Measurements from ENCODE around the gene DTNB. TPM values are rescaled to one million over a fixed set of nuclear protein-coding genes. Genes with fewer than 3 reads are reported as not detected.

The DTNB gene
- total RNA-seq, 1 experiment from 2014 or later = 2.9 TPM

DNA sequence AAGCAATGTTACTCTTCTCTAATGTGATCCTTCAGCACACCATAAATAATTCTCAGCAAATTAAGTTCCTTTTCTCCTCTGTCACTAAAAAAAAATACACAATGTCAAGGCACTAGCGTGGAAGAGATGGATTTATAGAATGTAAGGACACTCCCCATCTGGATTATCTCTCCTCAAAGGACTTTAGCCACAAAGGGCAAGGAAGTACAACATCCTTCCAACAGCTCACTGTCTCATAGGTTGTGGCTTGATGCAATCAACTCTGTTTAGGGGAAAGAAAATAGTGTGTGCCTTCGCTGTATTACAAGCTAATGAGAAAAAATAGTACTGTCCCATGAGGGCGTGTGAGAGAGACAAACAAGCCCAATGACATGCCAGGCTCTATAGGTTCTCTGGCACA, 202.6 kb downstream of the DTNB start:
- DNase-seq (ENCODE audit: low spot score) = no peak

DNA sequence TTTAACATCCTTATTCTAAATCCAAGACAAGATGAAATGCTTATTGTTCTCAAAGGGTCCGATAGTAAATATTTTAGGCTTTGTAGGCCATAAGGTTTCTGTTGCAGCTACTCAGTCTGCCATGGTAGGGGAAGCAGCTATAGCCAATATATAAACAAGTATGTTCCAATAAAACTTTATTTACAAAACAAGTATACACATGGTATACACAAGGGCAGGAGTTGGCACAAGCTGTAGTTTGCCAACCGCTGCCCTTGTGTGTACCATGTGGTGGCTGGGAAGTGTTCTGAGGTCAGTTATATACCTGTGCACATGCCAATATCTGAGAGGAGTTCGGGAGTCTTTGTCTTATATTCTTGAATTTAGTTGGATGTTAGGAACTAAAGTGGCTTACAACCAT, 205.6 kb downstream of the DTNB start:
- no peak for DNase-seq (ENCODE audit: low spot score)

DNA sequence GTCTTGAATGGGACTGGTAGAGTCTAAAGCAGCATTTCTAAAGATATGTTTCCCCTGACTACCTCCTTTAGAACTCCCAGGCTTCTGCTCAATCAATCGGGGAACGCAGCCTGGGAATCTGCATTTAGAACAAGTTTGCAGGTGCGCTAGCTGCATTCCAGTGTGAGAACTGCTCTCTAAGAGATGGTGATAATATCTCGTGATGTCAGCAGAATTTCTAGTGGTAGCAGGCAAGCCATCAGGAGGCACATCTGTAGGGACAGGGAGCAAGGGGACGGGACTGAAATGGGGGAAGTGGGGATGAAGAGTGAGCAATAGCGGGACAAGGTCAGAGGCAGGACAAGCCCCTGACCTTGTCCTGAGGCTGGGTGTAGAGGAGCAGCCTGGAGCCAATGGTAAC, 211.4 kb downstream of the DTNB start:
- no peak for DNase-seq (ENCODE audit: low spot score)

DNA sequence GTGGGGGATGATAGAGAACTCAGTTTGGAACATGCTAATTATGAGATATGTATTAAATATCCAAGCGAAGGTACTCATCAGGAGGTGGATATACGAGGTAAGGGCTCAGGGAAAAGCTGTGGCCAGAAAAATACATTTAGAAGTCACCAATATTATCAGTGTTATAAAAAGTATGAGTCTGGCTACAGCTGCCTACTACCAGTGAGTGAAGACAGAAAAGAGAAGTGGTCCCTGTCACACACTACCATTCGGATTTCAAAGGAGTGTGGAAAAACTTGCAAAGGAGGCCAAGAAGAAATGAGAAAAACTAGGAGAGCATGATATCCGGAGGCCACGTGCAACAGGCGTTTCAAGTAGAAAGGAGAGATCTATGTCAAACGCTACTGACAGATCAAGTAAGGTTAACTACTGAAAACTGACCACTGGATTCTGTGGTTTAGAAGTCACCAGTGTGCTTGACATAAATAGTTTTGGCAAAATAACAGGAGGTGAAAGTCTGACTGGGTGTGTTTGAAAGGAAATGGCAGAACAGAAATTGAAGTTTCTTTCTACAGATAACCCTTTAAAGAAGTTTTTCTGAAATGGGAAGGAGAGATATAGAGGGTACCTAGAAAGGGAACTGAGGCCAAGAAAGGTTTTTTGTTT, 213.0 kb downstream of the DTNB start:
- DNase-seq (ENCODE audit: low spot score) = no peak

DNA sequence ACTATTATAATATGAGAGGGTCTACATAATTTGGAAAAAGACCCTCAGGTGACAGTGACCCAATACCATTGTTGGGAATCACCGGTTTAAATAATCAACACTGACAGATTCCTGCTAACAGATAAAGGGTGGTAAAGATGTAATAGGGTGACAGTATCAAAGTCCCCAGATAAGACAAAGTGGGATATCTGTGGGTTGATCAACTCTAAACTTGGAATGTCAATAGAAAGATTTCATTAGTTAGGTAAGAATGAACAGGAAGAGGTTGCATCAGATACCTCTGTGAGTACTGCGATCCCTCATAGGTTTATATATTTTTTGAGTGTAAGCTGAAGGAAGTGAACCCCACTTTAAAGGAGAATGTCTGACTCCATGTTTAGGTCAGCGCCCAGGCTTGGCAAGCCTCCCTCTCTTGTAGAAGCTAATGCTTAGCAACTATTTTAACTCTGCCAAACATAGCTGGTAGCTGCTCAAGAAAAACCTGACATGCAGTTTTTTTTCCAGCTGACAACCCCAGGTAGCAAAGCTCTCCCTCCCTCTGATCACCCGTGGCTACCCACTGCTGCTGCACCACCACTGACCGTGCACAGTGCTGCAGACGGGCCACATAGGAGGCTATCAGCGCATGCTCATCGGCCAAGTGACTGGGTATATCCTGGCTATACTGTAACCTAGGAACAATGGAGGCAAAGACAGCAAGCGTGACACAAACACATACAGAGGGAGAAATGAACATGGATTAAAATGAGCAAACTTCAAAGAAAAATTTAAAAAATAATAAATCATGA, 218.4 kb downstream of the DTNB start:
- no peak for DNase-seq (ENCODE audit: low spot score)

DNA sequence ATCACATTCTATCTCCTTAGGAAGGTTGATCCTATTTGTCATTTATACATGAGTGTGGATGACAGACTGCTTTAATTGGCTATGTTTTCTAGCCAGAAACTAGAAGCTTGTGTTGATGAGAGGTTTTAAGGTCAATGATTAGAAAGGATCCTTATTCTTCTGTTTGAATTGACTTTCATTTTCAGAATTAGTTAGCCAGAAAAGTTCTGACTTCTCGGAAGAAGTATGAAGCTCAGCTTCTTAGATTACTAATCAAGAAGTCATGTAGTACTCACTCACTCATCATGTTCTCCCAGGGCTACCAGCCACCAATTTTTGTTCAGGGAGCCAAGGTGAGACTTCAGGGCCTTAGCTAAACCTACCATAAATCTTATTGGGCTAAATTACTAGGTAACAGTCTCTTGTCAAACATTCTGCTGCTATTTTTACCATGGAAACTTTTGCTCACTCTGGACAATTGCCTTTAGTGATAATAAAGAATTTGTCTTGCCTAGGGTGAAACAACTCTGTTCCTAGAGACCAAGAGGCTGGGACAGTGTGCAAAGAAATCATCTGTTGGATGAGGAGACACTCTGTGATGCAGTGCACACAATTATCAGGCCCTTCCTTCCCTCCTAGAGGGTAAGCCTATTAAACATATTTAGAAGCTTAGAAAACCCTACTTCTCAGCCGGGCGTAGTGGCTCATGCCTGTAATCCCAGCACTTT, 220.0 kb downstream of the DTNB start:
- no peak for DNase-seq (ENCODE audit: low spot score)

DNA sequence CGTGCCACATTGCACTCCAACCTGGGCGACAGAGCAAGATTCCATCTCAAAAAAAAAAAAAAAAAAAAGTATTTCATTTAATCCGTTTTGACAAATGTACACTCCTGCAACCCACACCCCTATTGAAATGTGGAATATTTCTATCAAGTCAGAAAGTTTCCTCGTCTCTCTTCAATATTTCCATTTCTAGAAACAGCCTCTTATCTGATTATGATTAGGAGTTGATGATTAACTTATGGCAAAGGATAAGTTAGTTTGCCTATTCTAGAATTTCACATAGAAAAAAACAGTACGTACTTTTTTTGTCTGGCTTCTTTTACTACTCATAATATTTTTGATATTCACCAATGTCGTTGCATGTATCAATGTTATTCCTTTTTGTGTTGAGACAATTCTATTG, 224.6 kb downstream of the DTNB start:
- DNase-seq (ENCODE audit: low spot score) = no peak

DNA sequence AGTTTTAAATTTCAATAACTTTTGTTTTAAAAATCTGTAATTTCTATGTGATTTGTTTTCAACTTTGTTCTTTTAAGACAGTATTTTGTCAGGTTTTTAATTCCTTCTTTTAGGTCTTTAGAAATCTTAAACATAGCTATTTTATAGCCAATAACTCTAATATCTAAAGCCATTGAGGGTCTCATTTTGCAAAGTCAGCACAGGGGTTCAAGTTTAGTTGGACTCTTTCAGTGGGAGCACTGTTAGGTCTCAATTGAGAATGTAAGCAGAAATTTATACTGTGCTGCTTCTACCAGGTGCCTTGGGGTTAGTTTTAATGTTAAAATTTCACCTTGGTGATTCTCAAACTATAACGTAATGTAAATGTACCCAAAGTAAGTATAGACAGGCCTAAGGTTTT, 226.4 kb downstream of the DTNB start:
- DNase-seq (ENCODE audit: low spot score) = no peak

DNA sequence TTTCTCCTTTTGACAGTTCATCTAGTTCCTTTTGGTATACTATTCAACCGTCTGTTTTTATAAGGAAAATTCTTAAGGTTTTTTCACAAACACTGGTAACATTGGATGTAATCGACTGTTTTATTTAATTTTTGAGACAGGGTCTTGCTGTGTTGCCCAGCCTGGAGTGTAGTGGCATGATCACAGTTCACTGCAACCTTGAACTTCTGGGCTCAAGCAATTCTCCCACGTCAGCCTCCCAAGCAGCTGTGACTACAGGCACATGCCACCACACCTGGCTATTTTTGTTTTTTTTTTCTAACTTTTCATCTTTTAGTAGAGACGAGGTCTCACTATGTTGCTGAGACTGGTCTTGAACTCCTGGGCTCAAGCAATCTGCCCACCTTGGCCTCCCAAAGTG, 227.3 kb downstream of the DTNB start:
- no peak for DNase-seq (ENCODE audit: low spot score)

DNA sequence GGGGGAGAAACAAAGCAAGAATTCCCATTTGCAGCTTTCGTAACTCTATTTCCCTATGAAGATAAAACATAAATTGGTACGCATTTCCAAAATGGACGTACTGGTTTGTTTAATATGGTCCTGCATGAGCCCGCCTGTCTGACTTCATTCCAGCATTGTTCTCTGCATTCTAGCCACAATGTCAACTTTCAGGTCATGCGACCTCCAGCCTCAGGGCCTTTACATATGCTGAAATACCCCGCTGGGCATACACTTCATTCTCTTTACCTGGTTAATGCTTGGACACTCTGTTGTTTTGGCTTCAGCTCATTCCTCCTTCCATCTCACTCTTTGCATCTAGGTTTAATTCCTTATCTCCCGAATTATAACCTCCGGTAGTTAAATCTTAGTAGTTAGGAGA, 227.9 kb downstream of the DTNB start:
- no peak for DNase-seq (ENCODE audit: low spot score)

DNA sequence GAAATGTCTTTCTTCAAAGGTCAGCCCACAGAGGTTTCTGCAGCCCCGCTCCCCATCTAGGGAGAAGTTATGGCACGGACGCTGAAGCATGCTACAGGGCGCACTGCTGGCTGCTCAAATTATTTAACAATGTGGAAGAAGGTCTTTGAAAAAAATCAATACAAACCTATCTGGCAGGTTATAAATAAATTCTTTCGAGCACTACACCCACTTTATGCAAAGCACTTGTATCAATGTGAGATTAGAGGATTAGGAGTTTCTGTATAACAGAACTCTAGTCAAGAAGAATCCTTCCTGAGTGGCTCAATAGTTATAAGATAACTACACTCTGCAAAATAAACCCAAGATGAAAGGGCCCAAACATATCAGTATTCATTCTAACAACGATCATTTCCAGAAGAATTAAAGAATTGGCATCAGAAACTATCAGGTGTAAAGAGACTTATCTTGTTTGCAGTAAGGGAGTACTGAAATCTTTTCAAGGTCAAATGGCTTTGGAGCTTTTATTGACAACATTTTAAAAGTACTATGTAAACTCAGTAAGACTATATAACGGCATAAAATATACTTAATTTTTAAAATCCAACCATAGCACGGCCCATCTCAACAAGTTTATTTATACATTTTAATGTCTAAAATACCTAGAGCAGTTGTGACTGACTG, 228.6 kb downstream of the DTNB start:
- no peak for DNase-seq (ENCODE audit: low spot score)

DNA sequence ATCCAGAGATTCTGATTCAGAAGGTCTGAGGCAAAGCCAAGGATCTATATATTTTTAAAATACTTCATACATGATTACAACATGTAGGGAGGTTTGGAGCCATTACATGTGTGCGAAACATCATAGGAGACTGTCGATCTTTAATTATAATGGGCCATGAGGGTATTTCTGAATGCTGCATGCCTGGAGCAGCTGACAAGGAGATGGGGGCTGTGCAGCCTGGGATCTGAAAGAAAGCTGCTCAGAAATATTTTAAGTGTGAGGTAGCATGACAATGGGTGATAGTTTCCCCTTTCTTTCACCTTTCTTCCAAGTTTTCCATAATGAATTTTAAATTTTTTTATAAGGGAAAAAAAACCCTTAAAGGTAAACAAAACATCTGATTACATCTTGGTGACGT, 229.6 kb downstream of the DTNB start:
- DNase-seq (ENCODE audit: low spot score) = no peak

DNA sequence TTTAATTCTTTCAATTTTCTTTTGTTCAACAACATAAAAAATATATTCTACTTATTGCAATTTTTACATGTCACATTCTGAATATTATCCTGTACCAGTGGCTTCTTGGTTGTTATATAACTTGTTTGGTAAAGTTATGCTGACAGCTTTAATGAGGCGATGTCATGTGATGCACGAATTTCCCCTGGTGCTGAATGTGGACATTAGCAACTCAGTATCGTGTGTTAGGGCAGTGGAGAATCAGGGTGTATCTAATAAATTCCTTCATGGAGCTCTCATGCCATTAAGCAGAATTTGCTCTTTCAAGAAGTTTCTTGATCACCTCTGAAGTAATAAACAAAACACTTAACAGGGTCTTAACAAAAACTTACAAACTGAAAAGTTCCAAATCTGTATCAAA, 232.0 kb downstream of the DTNB start:
- DNase-seq (ENCODE audit: low spot score) = no peak

DNA sequence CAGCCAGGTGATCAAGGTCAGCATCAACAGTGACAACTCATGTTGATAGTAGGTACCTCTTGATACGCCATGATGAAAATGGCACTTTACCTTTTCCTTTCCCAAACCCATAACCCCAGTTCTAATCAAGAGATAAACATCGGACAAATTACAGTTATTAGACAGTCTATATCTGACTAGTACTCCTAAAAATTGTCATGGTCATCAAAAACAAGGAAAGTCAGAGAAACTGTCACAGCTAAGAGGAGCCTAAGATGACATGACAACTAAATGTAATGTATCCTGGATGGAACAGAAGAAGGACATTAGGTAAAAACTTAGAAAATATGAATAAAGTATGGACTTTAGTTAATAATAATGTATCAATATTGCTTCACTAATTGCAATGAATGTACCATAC, 234.6 kb downstream of the DTNB start:
- DNase-seq (ENCODE audit: low spot score) = no peak

DNA sequence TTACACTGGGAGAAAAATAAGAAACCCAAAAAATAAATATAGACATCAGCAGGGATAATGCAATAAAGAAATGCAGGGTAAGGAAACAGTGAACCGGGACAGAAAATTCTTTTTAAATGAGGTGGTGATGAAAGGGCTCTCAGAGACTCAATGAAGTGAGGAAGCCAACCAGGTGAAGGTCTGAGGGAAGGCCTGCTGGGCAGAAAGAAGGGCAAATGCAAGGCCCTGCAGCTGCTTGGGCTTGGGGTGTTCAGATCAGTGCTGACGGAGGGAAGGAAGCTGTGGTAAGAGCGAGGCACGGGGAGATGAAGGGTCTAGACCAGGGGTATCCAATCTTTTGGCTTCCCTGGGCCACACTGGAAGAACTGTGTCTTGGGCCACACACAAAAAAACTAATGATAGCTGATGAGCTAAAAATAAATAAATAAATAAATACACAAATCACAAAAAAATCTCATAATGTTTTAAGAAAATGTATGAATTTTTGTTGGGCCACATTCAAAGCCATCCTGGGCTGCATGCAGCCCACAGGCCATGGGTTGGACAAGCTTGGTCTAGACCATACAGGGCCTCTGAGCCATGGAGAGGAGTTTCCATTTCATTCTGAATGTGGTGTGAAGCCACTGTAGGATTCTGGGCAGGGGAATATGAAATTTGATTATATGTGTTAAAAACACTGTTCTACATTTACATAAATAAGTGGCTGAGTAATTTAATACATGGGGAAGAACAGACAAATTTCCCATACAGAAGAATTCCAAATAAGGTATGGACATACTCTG, 235.3 kb downstream of the DTNB start:
- no peak for DNase-seq (ENCODE audit: low spot score)

DNA sequence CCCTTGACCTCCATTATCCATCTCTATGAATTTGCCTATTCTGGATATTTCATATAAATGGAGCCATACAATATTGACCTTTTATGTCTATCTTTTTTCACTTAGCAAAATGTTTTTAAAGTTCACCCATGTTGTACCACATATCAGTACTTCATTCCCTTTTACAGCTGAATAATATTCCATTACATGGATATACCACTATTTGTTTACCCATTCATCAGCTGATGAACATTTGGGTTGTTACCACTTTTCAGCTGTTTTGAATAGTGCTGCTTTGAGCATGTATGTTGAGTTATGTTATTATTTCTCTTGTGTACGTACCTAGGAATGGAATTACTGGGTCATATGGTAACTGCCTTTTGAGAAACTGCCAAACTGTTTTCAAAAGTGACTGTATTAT, 238.0 kb downstream of the DTNB start:
- DNase-seq (ENCODE audit: low spot score) = no peak

DNA sequence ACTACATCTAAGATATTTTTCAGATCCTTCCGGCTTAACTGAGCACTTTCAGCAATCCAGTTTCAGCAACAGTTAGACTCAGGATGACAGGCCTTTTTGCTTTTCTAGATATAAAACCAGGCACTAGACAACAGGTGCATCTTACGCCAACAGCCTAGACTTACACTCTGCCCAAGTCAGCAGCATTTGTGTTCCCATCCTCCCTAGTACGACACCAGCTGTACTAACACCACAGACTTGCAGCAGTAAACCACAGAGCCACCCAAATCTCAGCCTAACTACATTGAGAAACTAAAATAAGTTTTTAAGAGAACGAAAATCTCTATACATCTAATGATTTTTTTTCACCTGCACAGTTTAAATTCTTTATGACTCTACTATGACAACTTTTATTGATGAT, 241.8 kb downstream of the DTNB start:
- no peak for DNase-seq (ENCODE audit: low spot score)

DNA sequence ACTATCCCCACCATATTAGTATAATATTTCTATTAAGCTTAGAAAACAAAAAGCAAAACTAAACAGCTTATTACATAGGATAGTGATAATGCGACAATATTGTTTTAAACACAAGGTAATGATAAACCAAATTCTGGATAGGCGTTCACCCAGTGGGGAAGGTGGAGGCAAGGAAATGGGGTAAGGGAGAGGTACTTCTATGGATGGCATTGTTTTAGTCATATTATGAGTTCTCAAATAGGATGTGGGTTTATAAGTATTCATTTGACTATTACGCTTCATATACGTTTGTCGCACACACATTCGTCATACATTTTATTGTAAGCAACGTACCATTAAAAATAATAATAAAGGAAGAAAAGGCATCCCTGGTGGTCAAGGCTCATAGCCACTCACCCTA, 242.8 kb downstream of the DTNB start:
- DNase-seq (ENCODE audit: low spot score) = no peak

DNA sequence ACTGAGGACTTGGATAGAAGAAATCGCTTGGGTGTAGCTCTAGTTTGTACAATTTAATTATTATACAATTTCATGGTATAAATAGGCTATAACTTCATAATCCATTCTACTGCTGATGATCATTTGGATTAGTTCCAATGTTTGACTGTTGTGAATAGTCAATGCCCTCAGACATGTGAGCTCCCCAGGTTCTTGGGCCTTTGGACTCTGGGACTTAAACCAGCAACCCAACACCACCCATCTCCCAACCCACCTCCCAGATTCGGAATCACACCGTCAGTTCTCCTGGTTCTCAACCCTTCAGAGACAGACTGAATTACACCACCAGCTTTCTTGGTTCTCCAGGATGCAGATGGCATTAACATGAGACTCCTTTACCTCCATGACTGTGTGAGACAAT, 247.1 kb downstream of the DTNB start:
- no peak for DNase-seq (ENCODE audit: low spot score)

DNA sequence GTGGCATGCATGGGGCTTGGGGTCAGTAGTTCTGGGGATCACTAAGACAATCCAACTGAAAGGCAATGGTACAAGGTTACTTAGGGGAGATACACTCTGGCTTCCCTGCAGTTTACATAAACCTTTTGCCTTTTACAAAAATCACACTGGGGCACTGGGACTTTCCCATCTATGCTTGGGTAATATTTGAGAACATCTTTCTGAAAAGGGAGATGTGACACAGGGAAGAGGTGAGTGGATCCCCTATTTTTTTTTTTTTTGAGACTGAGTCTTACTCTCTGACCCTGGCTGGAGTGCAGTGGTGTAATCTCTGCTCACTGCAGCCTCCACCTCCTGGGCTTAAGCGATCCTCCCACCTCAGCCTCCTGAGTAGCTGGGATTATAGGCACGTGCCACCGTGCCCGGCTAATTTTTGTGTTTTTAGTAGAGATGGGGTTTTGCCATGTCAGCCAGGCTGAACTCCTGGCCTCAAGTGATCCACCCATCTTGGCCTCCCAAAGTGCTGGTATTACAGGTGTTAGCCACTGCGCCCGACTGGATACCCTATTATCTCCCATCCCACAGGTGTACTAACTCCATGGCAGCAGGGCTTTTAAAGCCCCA, 248.8 kb downstream of the DTNB start:
- no peak for DNase-seq (ENCODE audit: low spot score)

DNA sequence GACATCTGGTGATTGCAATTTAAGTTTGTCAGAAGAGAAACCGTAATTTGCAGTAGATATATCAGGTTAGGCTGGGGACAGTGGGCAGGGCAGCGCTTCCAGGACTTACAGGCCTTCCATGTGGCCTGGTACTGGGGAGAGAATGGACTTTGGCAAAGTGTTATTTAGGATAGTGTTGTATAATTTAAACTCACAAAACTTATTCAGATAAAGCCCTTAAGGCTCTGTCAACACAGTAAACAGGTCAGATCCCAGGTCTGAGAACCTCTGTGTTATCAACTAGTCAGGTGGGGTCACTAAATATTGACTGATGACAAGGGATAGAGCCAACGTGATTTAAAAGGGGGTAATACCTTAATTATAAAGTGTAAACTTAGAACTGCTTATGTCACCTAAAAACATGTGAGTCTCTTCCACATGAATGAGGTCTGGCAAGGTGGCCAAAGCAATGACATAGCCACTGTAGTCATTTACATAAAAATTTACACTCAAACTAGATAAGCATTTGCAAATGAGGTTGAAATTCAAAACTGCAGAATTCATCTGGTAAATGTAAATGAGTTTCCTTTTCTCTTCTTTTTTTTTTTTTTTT, 251.5 kb downstream of the DTNB start:
- no peak for DNase-seq (ENCODE audit: low spot score)

Measured in HT-29 (cell line).